Bronchial epithelial cell (primary cell): ENCODE data around the gene PTPRN2. TPM values are rescaled to one million over a fixed set of nuclear protein-coding genes. Genes with fewer than 3 reads are reported as not detected.
A peak's percentile ranks its signal among the peaks of the same experiment; 100 is the strongest.

Experiments used
- DNase-seq: peaks from one replicate; pipeline ENCODE4 v3.0.0-alpha.2; 2010; ENCODE audit warnings: low read depth
- FAIRE-seq: peaks from 2 replicates; lab custom pipeline; 2011; peaks lifted over from hg19 to GRCh38; lab: Jason Lieb, UNC
- H3K27me3 ChIP-seq: 2 replicates; pipeline ENCODE4 v1.5.1; 2011; ENCODE audit warnings: low read length; ENCODE audit not compliant: control insufficient read depth, insufficient read depth
- H3K36me3 ChIP-seq: 2 replicates; pipeline ENCODE4 v1.5.1; 2011; ENCODE audit warnings: low read length; ENCODE audit not compliant: control insufficient read depth, insufficient read depth
- H3K4me3 ChIP-seq: 2 replicates; pipeline ENCODE4 v1.5.1; 2011; ENCODE audit warnings: mild to moderate bottlenecking, low read depth, low read length, control low read depth
- total RNA-seq: library from RNA; depleted of rRNA; stranded (reverse); fragments of >200 nt; gene quantifications from 2 replicates; pipeline ENCODE4 v1.2.1, GENCODE V29; 2014
- TF ChIP-seq, protein P1 (sequence below): IDR thresholded peaks from 2 replicates; pipeline ENCODE4 v1.5.1; 2011; ENCODE audit warnings: mild to moderate bottlenecking, moderate library complexity, low read length, control low read depth, inconsistent platforms; ENCODE audit not compliant: insufficient read depth, severe bottlenecking

The PTPRN2 gene
- total RNA-seq, 1 donor from 2014 or later, result 1.1 TPM

DNA sequence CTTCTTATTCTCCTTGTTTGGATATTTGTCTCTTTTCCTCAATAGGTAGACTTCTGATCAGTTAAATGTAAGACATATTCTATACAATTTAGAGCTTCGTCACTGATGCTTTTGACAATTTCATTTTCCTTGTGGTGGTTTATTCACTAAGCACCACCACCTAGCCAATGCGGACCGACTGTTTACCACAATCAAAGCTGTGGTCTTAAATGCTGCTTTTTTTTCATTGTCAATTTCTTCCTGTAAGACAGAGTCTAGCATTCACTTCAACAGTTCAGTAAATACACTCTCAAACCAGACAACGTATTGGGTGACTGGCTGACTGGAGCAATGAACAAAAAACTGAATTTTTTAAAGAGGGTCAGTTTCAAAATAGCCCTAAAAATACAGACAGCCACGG, 1011.8 kb downstream of the PTPRN2 start:
- Histone ChIP-seq H3K27me3 (no peaks in the 10 kb centered on the region), H3K4me3 (no peak overlapping the region), H3K36me3 (no peaks in the 10 kb centered on the region)
- TF ChIP-seq, protein P1, sequence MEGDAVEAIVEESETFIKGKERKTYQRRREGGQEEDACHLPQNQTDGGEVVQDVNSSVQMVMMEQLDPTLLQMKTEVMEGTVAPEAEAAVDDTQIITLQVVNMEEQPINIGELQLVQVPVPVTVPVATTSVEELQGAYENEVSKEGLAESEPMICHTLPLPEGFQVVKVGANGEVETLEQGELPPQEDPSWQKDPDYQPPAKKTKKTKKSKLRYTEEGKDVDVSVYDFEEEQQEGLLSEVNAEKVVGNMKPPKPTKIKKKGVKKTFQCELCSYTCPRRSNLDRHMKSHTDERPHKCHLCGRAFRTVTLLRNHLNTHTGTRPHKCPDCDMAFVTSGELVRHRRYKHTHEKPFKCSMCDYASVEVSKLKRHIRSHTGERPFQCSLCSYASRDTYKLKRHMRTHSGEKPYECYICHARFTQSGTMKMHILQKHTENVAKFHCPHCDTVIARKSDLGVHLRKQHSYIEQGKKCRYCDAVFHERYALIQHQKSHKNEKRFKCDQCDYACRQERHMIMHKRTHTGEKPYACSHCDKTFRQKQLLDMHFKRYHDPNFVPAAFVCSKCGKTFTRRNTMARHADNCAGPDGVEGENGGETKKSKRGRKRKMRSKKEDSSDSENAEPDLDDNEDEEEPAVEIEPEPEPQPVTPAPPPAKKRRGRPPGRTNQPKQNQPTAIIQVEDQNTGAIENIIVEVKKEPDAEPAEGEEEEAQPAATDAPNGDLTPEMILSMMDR, result no peak
- FAIRE-seq (no peak), DNase-seq (no peak)

DNA sequence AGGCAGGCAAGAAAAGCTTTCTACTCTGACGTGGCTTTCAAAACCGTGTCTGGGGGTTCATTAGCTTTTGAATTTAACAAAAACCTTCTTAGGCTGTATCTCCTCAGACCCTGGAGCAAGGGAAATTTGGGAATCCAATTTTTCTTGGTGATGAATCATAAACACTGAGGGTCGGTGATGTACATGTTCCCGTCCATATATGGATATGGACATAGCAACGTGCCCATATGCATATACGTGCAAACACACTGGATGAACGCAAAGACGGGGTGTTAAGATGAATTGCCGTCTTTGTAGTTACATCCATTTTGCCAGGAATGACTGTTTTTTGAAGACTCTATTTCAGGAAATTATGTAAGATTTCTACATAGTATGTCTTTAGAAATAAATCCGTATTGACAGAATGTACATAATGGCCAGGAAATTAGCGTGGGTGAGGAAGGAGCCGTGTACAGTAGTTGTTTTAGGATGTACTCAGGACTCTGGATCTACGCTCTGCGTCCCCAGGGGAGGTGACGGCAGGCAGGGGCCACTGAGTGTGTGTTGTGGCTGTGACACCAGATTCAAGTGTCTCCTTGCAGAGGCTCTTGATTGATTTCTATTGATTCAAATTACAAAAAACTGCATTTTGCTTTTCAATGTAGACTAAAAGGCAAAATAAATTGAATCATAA, 1012.6 kb downstream of the PTPRN2 start:
- Histone ChIP-seq H3K27me3 (no peaks in the 10 kb centered on the region), H3K4me3 (no peak overlapping the region), H3K36me3 (no peaks in the 10 kb centered on the region)
- no peak for DNase-seq
- TF ChIP-seq, protein P1, result no peak
- FAIRE-seq, result no peak

DNA sequence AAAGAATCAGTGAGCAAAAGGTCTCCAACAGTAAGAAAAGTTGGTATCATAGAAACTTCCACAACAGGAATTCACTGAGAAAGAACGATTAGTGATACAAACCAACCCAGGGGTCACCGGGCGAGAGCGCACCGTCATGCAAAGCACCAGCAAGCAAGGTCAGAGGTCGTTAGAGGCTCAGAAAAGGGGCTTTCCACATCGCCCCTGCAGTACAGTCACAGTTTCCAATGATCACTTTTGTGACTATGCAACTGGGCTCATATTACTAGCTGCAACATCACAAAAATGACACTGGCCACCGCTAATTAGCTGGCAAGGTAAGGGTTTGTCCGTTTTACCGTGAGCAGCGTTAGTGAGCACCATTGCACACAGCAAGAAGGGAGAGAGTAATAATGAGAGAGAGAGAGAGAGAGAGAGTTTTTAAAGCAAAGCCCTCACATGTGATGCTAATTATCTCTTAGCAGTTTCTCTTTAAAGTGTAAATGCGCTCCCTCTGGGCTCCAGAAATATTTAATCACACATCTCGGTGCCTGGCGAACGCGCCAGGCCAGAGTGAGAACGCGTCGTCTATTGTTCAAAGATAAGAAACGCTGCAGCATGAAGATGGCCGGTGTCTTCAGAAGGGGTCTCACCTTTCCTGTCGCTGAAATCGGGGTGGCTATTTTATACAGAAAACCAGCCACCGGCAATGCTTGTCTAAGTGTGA, 1013.4 kb downstream of the PTPRN2 start:
- no peak for DNase-seq
- FAIRE-seq, result no peak
- TF ChIP-seq, protein P1, result no peak
- H3K36me3 ChIP-seq, result no peaks in the 10 kb centered on the region
- H3K4me3 ChIP-seq, result no peak overlapping the region
- H3K27me3 ChIP-seq, result no peaks in the 10 kb centered on the region

DNA sequence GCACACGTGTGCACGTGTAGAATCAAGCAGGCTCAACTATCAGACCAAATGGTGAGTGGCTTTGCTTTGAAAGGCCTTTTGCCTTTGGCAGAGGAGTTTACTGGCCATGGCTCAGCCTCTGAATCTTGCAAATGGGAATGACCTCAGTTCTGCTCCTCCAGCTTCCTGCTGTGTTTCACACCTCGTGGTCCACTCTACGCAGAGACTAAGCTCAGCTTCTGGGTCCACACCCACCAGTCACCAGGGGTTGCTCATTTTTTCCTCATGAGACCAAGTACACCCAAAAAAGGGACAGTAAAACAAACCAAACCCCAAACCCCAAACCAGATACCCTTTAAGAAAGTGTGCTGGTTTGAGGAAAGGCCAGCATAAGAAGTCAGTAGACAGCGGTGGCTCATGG, 1014.4 kb downstream of the PTPRN2 start:
- FAIRE-seq, result peak; percentile 91
- no peaks in the 10 kb centered on the region for H3K27me3 ChIP-seq

GRCh38 chr7:157572622-157573021, 1015.0 kb downstream of the PTPRN2 start:
- H3K27me3 ChIP-seq, result no peaks in the 10 kb centered on the region
- H3K36me3 ChIP-seq, result no peaks in the 10 kb centered on the region
- DNase-seq, result no peak
- no peak for FAIRE-seq
- TF ChIP-seq, protein P1, result no peak
- H3K4me3 ChIP-seq, result no peak overlapping the region

More for the DNA sequence above, 1014.4 kb downstream of the PTPRN2 start:
- no peak for DNase-seq
- Histone ChIP-seq H3K36me3 (no peaks in the 10 kb centered on the region), H3K4me3 (no peak overlapping the region)
- TF ChIP-seq, protein P1, result no peak
